Heart right ventricle (tissue), 16 donors: ENCODE results near the gene R3HDM4. TPM values are rescaled to one million over a fixed set of nuclear protein-coding genes. Genes with fewer than 3 reads are reported as not detected.

Experiments
- ATAC-seq, 8 donors: fragments of 200-7000 bp; cut with Tn5 transposase; one replicate each; pipeline ENCODE4 v1.9.1; 2020; ENCODE audit warnings: mild to moderate bottlenecking in 8 of 8, moderate library complexity in 8 of 8, moderate number of reproducible peaks in 1 of 8
- DNase-seq, 2 donors: peaks; one replicate each; pipeline ENCODE4 v3.0.0-alpha.2; 2020
- H3K27ac ChIP-seq, 10 donors: fragments of 200-600 bp; sonication (generic) in 2 of 10; one replicate each; pipeline versions ENCODE4 v1.5.0 to v1.8.0; 2020 to 2022; ENCODE audit warnings: mild to moderate bottlenecking in 3 of 10
- H3K27me3 ChIP-seq, 7 donors: fragments of 200-600 bp; one replicate each; pipeline ENCODE4 v1.8.0; 2021 to 2022; ENCODE audit warnings: mild to moderate bottlenecking in 2 of 7
- H3K36me3 ChIP-seq, 9 donors: fragments of 200-600 bp; sonication (generic) in 1 of 9; one replicate each; pipeline versions ENCODE4 v1.5.0 to v1.8.0; 2020 to 2022; ENCODE audit warnings: mild to moderate bottlenecking in 2 of 9
- H3K4me1 ChIP-seq, 9 donors: fragments of 200-600 bp; sonication (generic) in 1 of 9; one replicate each; pipeline versions ENCODE4 v1.5.0 to v1.8.0; 2020 to 2022; ENCODE audit warnings: mild to moderate bottlenecking in 4 of 9
- H3K4me3 ChIP-seq, 10 donors: fragments of 200-600 bp; sonication (generic) in 2 of 10; one replicate each; pipeline versions ENCODE4 v1.5.0 to v1.8.0; 2020 to 2022; ENCODE audit warnings: mild to moderate bottlenecking in 7 of 10, moderate library complexity in 2 of 10
- H3K9me3 ChIP-seq, 11 donors: fragments of 200-600 bp in 10 of 11; sonication (generic) in 2 of 11; one replicate each; pipeline versions ENCODE4 v1.5.0 to v1.8.0; 2013 to 2022; ENCODE audit warnings: mild to moderate bottlenecking in 2 of 11, control low read depth in 1 of 11, moderate library complexity in 1 of 11
- CTCF ChIP-seq, 9 donors: fragments of 200-600 bp; sonication (generic) in 2 of 9; IDR thresholded peaks; one replicate each; pipeline versions ENCODE4 v1.5.0 to v1.8.0; 2021 to 2022; ENCODE audit warnings: antibody characterized with exemption in 9 of 9, mild to moderate bottlenecking in 5 of 9, moderate library complexity in 1 of 9
- WGBS, 2 donors: extraction: QIAGEN DNeasy Blood & Tissue Kit; methylation state at CpG; one replicate each; pipeline ENCODE4 v1.1.7; 2013; ENCODE audit warnings: inconsistent platforms in 1 of 2; 5-methylcytosine and 5-hydroxymethylcytosine counted together
- intact Hi-C, 10 donors: fragments of 100-400 bp; cut with DNase I; formaldehyde crosslinking; loops; one replicate each; pipeline versions ENCODE4 v1.11.1 to v1.14.2; 2022
- polyA plus RNA-seq, 2 donors: library from polyadenylated mRNA; stranded (reverse); fragments of 200-250 nt; gene quantifications; one replicate each; pipeline ENCODE4 v1.2.3, GENCODE V29; 2013
- total RNA-seq, 10 donors: library from RNA; stranded (reverse); fragmentation: NEBNext Ultra II Directional in 3 of 10; extraction: Animal tissue kit (Norgen Biotek cat#: 25700) in 3 of 10; gene quantifications; one replicate each; pipeline versions ENCODE4 v1.2.1 to v1.2.4, GENCODE V29; 2021 to 2023
- donor health status: Arrhythmogenic right ventricular cardiomyopathy.
- donor health status: ischemic (EF 13 %, LVEDD 7.1; RV severe dilation, severe dysfunction).
- donor health status: healthy with polysubstance abuse.
- donor health status: DM: no; HTN: yes; CAD: no.
- donor health status: DM: no; HTN: no; CAD: no.
- donor health status: ischemic (EF 25% LVEDD 6.9; RV normal size, moderate dysfunction).
- donor health status: ischemic (EF 25% LVEDD 5.7; RV mildly dilated, moderate dysfunction).
- donor health status: healthy.
- donor health status: DM: yes; HTN: yes; CAD: no.
- donor health status: Ischemic cardiomyopathy.
- donor health status: ischemic (EF 35%, LVEDD 5.7; RV mildly dilated, moderate dysfunction).
- donor health status: nonischemic (EF 11% LVEDD 7.7; RV severe dilation, severe dysfunction).
- donor health status: DM: yes; HTN: yes; CAD: no.
- donor health status: PGD.
- donor health status: ischemic (EF 29% LVEDD 5.4; RV normal size, mild dysfunction).
- donor health status: nonischemic (EF 23%, LVEDD 6.1; RV moderate dilation, normal function).

The R3HDM4 gene
- total and polyA plus RNA-seq, 12 donors: 16.3 to 49.8 (median 20.8) TPM

DNA sequence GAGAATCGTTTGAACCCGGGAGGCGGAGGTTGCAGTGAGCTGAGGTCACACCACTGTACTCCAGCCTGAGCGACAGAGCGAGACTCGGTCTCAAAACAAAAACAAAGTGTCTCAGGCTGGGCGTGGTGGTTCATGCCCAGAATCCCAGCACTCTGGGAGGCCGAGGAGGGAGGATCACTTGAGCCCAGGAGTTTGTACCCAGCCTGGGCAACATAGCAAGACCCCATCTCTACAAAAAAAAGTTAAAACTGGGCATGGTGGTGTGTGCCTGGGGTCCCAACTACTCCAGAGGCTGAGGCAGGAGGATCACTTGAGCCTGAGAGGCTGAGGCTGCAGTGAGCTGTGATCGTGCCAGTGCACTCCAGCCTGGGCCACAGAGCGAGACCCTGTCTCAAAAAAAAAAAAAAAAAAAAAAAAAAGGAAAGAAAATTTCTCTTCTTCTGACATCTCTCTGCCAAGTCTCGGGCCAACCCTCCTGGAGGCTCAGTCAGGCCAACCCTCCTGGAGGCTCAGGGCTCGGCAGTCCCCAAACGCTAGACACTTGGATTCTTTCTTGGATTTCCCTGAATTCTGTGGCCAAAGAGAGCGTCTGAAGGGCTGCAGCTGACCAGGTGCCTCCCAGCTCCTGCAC, 39.1 kb upstream of the R3HDM4 start:
- H3K9me3 ChIP-seq: no peaks in the 10 kb centered on the region
- peak overlapping the region in 1 of 10 donors; percentile 34 for H3K4me3 ChIP-seq
- TF ChIP-seq CTCF (IDR thresholded peaks at IDR 0.05): no peak
- intact Hi-C loops: no loop called here
- peak overlapping the region in 1 of 10 donors; percentile 75 for H3K27ac ChIP-seq
- H3K27me3 ChIP-seq: no peaks in the 10 kb centered on the region
- H3K36me3 ChIP-seq: peaks cover 0 to 6% (median 0%) of the 10 kb centered on the region in 9 donors
- H3K4me1 ChIP-seq: peaks cover 0 to 36% (median 6%) of the 10 kb centered on the region in 9 donors
- 87 to 91% methylated on average over 14 of the region's 14 CpGs for WGBS, 2 donors
- ATAC-seq (no peak), DNase-seq (no peak)

GRCh38 chr19:950352-951066, 37.5 kb upstream of the R3HDM4 start:
- Histone ChIP-seq H3K27ac (no peak overlapping the region), H3K4me3 (no peak overlapping the region), H3K27me3 (no peaks in the 10 kb centered on the region), H3K36me3 (peaks cover 0 to 6% (median 0%) of the 10 kb centered on the region in 9 donors), H3K9me3 (no peaks in the 10 kb centered on the region), H3K4me1 (peaks cover 0 to 39% (median 6%) of the 10 kb centered on the region in 9 donors)
- no peak for TF ChIP-seq CTCF (IDR thresholded peaks at IDR 0.05)
- intact Hi-C loops: no loop called here
- DNase-seq: no peak
- no peak for ATAC-seq
- 85 to 91% methylated on average over 17 of the region's 17 CpGs for WGBS, 2 donors

GRCh38 chr19:948842-949496, 36.0 kb upstream of the R3HDM4 start:
- Histone ChIP-seq H3K9me3 (no peaks in the 10 kb centered on the region), H3K36me3 (peaks cover 0 to 6% (median 0%) of the 10 kb centered on the region in 9 donors), H3K4me1 (peaks cover 0 to 39% (median 6%) of the 10 kb centered on the region in 9 donors), H3K27me3 (no peaks in the 10 kb centered on the region), H3K4me3 (no peak overlapping the region), H3K27ac (no peak overlapping the region)
- no peak for DNase-seq
- intact Hi-C loops: no loop called here
- ATAC-seq: no peak
- 89 to 92% methylated on average over 24 to 25 of the region's 25 CpGs for WGBS, 2 donors
- no peak for TF ChIP-seq CTCF (IDR thresholded peaks at IDR 0.05)

DNA sequence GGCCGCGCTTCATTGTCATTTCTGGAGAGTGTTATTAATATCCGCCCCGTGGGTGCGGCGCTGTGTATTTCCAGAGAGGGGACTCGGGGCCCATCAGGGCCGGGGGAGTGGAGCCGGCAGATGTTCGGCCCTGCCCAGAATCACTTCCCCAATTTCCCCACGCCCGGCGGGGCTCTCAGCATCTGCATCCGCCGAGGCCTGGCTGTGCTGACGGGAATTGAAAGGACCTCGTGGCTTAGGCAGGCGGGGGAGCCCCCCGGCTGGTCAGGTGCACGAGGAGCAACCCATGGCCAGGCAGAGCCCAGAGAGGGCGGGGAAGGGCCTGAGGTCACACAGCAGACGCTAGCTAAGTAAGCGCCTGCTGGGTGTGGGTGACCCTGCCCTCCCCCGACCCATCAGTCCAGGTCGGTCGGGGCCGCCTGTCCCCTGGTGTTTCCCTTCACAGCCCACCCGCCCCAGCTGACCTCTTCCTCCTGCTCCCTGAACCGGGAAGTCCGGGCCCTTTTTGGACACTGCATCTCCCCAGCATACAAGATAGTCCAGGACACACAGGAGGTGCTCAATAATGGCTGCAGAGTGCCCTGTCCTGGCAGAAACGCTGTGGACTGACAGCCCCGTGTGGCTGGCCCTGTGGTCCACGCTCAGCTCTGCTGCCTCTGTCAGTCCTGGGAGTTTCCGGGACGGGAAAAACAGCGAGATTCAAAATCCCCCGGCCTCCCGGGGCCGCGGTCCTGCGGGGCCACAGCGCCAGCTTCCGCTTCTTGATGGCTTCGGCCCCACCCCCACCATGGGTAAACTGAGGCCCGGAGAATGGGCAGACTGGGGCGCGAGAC, 34.9 kb upstream of the R3HDM4 start:
- no peaks in the 10 kb centered on the region for H3K27me3 ChIP-seq
- H3K4me1 ChIP-seq: peaks cover 0 to 32% (median 3%) of the 10 kb centered on the region in 9 donors
- WGBS, 2 donors: 87 to 88% methylated on average over 47 of the region's 47 CpGs
- peak; percentile 50 to 79 (median 72) for ATAC-seq
- intact Hi-C loops: no loop called here
- no peak overlapping the region for H3K4me3 ChIP-seq
- H3K36me3 ChIP-seq: peaks cover 0 to 11% (median 0%) of the 10 kb centered on the region in 9 donors
- peak overlapping the region in 1 of 10 donors; percentile 47 for H3K27ac ChIP-seq
- H3K9me3 ChIP-seq: peaks cover 0 to 4% (median 0%) of the 10 kb centered on the region in 11 donors
- DNase-seq: peak; percentile 53 to 59
- no peak for TF ChIP-seq CTCF (IDR thresholded peaks at IDR 0.05)
